GM13977 (cell line): ENCODE results near the gene ABTB2.

Experiments used
- DNase-seq: peaks from one replicate; pipeline ENCODE4 v3.0.0; 2012; ENCODE audit warnings: low spot score
- in situ Hi-C: fragments of 300-500 bp; cut with MboI; formaldehyde crosslinking; loops from one replicate; pipeline ENCODE4 v1.12.0; 2022; ENCODE audit warnings: low sequenced_read_pairs, low pct_unique_long_range_greater_than_20kb, mixed read lengths, inconsistent platforms; ENCODE audit not compliant: unreplicated experiment
- TF ChIP-seq, protein P1 (sequence below): IDR thresholded peaks from 2 replicates; pipeline ENCODE4 v1.5.1; 2012; ENCODE audit warnings: mild to moderate bottlenecking, control low read depth; ENCODE audit not compliant: insufficient read depth; ENCODE audit errors: extremely low read depth, missing control alignments

ABTB2 gene

DNA sequence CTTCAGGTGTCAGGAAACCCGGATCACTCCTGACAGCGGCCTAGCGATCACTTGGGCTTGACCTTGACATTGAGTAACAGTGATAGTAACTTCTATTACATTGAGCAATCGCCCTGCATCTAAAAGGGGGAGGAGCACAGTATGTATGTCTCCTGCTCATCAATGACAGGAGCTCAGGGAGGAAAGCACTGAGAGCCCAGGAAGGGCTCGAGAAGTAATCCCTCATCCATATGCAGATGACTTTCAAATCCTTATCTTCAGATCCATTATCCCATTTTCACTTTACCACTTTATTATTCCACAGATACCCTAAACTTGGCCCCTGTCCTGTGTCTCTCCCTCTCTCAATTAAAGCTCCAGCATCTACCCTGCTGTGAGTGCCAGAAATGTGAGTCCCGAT lies 47.8 kb downstream of the ABTB2 start:
- in situ Hi-C loops: no loop called here
- TF ChIP-seq, protein P1, sequence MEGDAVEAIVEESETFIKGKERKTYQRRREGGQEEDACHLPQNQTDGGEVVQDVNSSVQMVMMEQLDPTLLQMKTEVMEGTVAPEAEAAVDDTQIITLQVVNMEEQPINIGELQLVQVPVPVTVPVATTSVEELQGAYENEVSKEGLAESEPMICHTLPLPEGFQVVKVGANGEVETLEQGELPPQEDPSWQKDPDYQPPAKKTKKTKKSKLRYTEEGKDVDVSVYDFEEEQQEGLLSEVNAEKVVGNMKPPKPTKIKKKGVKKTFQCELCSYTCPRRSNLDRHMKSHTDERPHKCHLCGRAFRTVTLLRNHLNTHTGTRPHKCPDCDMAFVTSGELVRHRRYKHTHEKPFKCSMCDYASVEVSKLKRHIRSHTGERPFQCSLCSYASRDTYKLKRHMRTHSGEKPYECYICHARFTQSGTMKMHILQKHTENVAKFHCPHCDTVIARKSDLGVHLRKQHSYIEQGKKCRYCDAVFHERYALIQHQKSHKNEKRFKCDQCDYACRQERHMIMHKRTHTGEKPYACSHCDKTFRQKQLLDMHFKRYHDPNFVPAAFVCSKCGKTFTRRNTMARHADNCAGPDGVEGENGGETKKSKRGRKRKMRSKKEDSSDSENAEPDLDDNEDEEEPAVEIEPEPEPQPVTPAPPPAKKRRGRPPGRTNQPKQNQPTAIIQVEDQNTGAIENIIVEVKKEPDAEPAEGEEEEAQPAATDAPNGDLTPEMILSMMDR: no peak

DNA sequence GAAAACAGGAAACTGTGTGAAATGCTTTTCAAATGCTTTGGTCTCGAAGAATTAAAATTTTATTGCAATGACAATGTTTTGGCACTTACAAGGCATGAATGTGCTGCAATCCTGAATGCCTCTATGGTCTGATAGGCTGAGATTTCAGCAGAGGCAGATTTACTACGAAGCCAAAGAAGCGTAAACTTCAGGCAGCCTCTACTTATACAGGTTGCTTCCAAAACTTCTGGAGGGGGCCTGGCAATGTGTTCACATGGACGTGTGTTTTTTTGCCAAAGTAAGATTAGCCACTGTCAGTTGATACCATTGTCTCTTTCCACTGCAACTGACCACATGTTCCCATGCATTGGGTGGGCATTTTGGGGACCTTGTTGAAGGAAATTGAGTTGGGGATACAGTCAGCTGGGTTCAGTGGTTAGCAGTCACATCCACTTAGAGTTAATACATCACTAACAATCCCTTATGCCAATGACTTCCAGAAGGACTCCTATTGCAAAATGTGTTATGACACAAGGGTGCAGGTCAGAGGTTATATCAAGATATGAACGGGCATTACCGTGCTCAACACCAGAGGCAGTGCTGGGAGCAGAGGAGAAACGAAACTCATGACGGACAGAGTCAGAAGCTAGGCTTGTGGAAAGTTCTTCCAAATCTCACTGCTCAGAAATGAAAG lies 48.8 kb downstream of the ABTB2 start:
- in situ Hi-C loops: no loop called here
- no peak for DNase-seq
- TF ChIP-seq, protein P1: no peak

More for the DNA sequence above, 47.8 kb downstream of the ABTB2 start:
- no peak for DNase-seq

DNA sequence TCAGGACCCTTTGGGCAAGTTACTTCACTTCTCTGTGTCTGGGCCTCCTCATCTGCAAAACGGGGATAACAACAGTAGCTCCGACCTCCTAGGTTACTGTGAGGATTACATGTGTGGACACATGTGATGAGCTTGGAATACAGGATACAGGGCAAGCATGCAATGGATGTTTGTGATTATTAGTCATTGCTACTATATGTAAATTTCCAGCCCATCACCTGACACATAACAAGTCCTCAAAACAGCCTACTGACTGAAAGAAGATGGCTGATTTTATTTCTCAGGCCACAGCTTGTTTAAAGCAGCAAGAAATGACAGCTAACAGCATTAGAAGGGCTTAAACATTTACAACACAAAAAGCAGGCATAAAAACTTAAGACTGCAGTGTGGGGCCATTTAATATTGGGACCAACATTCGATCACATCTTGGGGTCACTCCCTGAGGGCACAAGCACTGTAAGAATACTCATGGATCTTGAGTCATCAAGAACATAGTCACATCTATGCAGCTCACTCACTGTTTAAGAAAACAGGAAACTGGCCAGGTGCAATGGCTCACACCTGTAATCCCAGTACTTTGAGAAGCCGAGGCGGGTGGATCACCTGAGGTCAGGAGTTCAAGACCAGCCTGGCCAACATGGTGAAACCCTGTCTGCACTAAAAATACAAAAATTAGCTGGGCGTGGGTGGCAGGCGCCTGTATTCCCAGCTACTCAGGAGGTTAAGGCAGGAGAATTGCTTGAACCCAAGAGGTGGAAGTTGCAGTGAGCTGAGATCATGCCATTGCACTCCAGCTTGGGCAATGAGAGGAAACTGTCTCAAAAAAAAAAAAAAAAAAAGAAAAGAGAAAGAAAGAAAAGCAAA lies 49.5 kb downstream of the ABTB2 start:
- DNase-seq: no peak
- in situ Hi-C loops: no loop called here

DNA sequence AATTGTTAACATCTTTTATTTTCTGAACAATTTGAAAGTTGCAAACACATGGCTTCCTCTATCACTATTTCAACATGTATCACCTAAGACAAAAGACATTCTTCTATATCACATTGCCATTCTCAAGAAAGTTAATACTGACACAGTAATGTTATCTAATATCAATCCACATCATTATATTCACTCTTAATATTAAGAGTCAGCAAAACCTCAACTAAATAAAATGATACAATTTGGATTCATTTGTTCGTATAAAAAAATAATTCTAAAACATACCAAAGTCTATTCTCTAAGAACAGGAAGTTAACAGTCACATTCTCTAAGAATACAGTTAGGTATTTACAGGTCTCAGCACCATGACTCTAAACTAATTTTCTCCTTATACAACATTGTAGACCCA lies 52.0 kb downstream of the ABTB2 start:
- DNase-seq: no peak
- in situ Hi-C loops: no loop called here
- TF ChIP-seq, protein P1: no peak

More for the DNA sequence above, 49.5 kb downstream of the ABTB2 start:
- TF ChIP-seq, protein P1: no peak

DNA sequence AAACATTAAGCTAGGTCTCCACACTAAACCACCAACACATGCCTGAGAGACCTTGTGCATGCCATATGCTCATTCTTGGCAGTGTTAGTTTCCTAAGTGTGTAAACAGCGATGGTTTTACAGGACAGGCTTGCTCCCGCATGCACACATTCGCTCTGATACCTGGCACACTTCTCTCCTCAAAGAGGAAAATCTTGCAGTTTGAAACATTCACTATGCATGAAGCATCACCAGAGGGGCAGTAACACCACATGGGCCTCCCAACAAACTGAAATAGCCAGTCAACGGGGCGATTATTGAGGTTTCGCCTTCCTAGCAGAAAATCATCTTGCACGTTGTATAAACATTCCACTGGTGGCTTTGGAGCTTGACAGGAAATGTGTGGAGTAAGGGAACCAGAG lies 52.6 kb downstream of the ABTB2 start:
- DNase-seq: no peak
- in situ Hi-C loops: no loop called here
- TF ChIP-seq, protein P1: no peak

DNA sequence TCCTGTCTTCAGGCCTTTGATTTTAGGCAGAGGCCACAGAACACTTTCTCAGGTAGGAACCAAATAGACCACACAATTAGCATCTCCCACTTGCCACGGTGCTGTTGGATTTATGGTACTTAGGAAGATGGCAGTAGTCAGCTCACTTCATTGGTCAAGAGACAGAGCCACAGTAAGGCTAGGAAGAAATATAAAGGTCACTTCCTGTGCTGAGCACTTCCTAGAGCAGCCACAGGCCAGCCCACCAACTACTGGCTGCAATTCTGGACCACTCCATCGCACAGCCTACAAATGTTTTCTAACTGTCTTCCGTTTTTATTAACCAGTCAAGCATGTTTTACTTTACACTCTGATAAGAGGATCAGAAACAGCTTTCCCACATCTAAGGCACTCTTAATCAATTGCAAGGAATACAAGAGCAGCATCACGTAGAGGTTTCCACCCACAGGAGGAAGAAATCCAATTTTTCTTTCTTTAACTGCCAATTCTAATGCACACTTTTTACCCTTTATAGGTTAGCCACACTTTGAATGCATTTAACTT lies 54.7 kb downstream of the ABTB2 start:
- TF ChIP-seq, protein P1: no peak
- no peak for DNase-seq
- in situ Hi-C loops: no loop called here
